ENCODE data around the gene ADGRL3. TPM values are rescaled to one million over a fixed set of nuclear protein-coding genes. Genes with fewer than 3 reads are reported as not detected.

Gene ADGRL3
- total RNA-seq, 1 donor from 2014 or later: 3.0 TPM

DNA sequence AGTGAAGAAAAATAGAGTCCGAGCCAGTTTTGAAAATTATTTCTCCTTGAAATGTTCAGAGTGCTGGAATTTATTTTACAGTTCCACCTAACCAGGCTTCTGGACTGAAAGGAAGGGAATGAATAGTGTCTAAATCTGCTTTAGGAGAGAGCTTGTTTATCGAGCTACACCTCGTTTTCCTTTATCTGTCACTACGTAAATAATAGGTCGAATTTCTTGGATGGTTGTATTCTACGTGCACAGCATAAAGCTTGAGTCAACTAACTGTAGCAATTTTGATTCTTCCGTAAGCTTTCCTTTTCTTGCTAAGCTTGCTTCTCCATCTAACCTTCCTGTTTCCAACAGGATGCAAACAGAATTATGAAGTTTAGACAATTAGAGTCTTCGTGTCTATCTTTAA lies 48.6 kb downstream of the ADGRL3 start:
- intact Hi-C loops (cut with DNase I): no loop called here
- no peak for DNase-seq
- ATAC-seq (ENCODE audit: poor library complexity): no peak

DNA sequence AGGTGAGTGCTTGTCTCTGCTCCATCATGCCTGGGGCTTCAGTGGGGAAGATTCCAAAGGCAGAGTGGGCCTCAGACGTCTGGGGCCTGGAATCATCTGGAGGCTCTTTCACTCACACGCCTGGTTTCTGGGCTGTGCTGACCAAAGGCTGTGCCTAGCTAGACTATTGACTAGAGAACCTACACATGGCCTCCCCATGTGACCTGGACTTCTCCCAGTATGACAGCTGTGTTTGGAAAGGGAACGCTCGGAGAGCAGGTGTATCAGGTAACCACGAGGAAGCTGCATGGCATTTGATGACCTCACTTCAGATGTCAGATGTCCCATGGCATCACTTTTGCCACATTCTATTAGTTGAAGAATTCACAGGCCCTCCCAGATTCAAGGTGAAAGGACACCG lies 51.0 kb downstream of the ADGRL3 start:
- intact Hi-C loops (cut with DNase I): no loop called here
- DNase-seq (no peak), ATAC-seq (ENCODE audit: poor library complexity) (no peak)

DNA sequence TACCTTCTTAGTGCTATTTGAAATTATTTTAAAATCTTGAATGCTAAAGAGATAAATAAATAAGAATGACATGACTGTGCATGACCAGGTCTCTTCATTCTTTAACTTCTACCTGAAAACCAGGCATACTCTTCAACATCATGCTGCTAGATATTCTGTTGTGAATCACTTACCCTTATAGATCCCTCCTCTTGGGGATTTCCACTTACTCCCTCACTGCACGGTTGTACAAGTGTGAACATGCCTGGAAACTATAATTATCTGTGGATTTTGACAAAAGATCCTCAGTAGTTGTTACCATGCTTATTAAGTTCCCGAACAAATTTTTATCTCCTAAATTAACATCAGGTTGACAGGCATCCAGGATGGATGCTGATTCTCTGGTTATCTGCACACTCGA lies 54.3 kb downstream of the ADGRL3 start:
- intact Hi-C loops (cut with DNase I): no loop called here
- DNase-seq (no peak), ATAC-seq (ENCODE audit: poor library complexity) (no peak)

DNA sequence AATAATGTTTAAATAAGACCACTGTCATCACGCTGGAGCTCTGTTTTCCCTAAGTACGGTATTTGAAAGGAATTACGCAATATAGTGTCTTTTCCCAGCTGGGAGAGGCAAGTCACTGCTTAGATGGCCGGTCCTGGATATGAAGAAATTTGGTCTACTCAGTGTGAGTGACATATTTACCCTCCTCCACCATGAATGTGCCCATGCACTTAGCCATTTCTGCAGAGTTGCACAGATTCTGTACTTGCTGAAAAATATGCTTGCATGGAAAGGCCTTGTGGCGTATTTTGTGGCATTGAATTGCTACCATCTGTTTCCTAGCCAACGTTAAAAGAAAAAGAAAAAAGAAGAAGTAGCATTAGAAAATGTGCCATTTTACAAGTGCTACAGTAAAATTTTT lies 73.1 kb downstream of the ADGRL3 start:
- ATAC-seq (ENCODE audit: poor library complexity) (peak; percentile 91), DNase-seq (no peak)
- intact Hi-C loops (cut with DNase I): no loop called here

DNA sequence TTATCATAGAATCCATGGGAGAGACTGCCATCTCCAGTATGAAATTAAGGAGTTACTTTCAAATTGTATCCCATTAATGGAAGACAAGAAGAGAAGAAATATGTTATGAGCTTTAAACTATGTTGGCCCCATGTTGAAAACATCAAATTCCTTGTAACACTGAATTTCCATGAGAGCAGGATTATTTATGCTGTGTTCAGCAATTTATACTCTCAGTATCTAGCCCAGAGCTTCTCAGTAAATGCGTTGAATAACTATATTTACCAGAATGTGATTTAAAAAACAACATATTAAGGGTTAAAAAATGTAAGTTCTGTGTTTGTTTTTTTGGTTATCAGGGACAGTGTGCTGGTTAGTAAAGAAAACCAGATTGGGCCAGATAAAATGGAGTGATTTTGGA lies 74.2 kb downstream of the ADGRL3 start:
- intact Hi-C loops (cut with DNase I): no loop called here
- no peak for DNase-seq
- no peak for ATAC-seq (ENCODE audit: poor library complexity)

DNA sequence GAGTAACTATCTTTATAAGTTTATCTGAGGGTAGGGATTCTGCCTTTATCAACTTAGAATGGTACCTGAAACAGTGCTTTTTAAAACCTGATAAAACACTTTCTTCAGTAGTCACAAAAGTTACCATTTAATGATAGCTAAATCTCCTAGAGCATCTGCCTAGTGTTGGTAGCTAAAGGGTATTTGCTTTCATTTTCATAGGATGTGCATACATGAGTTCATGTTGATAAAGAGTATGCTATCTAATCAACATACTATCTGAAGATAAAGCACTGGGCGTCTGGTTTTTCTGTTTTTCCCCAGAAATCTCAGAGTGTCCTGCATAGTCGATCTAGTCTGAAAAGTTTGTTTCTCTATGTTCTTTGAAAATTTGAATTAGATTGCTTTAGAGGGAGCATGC lies 75.1 kb downstream of the ADGRL3 start:
- DNase-seq (no peak), ATAC-seq (ENCODE audit: poor library complexity) (no peak)
- intact Hi-C loops (cut with DNase I): no loop called here

DNA sequence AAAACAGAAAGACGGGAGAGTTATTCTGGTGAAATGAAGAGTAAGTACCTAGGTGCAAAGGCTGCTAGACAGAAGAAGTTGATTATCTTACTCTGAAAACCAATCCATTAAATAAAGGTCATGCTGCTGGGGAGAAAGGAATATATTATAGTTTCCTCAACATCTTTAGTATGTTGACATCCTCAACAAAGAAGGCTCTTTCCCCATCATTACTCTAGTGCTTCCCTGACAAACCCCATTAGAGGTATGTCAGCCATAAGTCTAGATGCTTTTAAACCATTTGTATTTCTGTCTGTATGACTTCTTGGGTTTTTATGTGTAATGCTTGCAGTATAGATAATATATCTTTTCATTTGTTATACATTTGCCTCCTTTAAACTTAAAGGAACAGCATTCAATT lies 75.9 kb downstream of the ADGRL3 start:
- ATAC-seq (ENCODE audit: poor library complexity) (no peak), DNase-seq (no peak)
- intact Hi-C loops (cut with DNase I): no loop called here

DNA sequence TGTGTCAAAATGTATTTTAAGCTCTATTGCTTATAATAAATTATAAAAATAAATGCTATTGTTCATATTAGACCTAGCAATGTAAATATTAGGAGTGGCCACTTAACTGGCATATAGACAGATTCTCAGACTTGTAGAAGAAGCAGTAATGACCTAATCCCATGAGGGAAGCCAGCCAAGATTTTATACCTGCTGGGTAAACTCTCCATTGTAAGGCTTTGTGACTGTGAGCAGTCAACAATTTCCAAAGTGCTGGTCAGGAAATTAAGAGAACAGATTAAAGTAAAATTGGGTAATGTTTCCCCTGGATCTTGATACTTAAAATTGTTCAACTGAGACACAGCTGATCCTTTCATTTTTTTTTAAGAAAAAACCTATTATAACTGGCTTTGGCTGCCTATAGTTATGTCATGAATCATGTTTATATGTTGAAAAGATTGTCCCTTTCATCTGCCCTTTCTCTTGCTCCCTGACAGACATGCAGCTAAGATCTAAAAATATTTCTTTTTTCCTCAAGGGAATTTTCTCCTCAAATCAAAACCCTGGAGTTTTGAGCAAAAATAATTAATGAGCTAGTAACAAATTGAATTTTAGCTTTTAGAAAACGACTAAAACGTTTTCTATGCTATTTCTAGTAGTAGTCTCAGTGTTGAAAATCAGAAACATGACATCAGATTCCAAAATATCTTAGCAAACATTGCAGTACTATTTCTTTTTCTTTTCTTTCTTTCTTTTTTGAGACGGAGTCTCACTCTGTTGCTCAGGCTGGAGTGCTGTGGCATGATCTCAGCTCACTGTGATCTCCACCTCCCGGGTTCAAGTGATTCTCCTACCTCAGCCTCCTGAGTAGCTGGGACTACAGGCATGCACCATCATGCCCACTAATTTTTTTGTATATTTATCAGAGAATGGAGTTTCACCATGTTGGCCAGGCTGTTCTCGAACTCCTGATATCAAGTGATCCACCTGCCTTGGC lies 77.9 kb downstream of the ADGRL3 start:
- ATAC-seq (ENCODE audit: poor library complexity) (no peak), DNase-seq (no peak)

DNA sequence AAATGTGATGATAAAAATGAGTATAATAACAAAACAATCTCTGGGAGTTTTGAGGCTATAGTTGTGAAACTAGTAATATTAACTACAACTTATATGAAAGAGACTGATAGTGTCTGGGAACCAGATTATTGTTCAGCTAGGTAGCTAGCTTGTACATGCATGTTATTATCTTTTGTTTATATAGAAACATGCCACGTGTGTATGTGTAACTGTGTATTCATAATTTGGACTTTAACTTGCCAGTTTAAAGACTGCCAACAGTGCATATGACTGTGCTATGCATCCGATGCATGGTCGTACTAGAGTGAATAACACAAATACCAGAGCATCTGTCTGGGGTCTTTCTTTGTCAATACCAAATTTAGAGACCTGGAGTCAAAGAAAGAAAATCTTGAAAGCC lies 92.2 kb downstream of the ADGRL3 start:
- no peak for ATAC-seq (ENCODE audit: poor library complexity)
- no peak for DNase-seq
- intact Hi-C loops (cut with DNase I): no loop called here

More for the DNA sequence above, 77.9 kb downstream of the ADGRL3 start:
- intact Hi-C loops (cut with DNase I): no loop called here

DNA sequence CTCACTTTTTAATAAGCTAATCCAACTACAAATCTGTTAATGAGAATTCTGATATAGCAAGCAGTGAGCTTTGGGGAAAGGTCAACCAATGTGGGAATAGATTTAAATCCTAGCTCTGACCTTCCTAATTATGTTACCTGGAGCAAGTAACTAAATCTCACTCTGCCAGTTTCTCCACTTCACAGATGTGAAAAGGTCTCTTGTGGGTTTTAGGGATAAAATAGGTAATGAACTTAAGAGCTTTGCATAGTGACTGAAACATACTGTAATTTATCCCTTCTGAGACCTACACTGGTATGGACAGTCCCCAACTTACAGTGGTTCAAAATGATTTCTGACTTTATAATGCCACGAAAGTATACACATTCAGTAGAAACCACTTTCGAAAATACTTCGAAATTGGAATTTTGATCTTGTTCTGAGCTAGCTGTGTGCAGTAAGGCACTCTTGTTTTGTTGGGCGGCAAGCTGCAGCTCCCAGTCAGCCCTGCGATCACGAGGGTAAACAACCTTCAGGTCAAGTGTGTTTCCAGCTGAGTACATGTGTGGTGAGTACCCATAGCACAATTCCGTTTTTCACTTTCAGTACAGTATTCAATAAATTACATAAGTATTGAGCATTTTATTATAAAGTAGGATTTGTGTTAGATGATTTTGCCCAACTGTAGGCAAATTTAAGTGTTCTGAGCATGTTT lies 93.7 kb downstream of the ADGRL3 start:
- intact Hi-C loops (cut with DNase I): no loop called here
- DNase-seq: no peak
- ATAC-seq (ENCODE audit: poor library complexity): no peak

DNA sequence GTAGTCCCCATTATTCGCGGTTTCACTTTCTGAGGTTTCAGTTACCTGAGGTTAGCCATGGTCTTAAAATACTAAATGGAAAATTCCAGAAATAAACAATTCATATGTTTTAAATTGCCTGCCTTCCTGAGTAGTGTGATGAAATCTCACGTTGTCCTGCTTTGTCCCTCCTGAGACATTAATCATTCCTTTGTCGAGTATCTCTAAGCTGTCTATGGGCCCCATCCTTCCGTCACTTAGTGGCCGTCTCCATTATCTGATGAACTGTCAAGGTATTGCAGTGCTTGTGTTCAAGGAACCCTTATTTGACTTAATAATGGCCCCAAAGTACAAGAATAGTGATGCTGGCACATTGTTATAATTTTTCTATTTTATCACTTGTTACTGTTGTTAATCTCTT lies 94.8 kb downstream of the ADGRL3 start:
- no peak for DNase-seq
- no peak for ATAC-seq (ENCODE audit: poor library complexity)
- intact Hi-C loops (cut with DNase I): no loop called here

DNA sequence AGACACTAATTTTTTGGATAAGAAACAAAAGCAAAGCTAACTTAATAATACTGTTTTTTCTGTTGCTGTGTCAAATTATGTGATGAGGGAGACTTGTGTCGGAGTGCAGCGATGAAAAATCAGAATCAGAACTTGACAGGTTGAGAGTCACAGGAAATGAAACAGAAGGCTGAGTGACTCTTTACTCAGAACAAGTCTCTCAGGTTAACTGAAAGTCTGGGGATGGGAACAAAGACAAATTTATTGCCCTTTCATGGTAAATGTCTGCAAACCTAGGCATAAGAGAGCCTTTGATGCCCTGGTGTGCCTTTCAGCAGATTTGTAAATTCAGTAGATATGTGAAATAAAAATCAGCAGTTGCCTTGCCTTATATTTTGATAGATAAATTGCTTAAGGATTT lies 96.0 kb downstream of the ADGRL3 start:
- intact Hi-C loops (cut with DNase I): no loop called here

DNA sequence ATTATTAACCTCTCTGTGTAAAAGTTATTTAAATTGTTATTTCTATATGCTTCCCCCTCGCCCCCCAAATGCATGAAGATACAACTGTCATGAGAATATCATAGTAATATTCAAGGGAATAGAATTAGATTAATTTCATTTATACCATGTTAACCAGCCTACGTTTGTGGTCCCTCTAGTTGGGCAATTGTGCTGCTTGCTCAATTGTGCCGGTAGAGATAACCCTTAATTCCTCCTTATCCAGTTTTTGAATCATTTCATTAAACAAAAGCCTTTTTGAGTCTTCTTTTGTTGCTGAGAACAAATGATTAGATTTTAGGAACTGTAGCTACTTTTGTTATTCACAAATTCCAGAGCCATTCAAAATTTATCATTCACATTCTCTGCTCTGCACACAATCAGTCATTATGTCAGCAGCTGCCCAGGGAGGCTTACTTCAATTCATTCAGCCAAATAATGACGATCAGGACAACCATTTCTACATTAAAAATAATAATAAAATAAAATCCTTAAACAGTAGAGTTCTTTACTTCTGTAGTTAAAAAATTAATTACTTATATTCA lies 98.1 kb downstream of the ADGRL3 start:
- ATAC-seq (ENCODE audit: poor library complexity) (no peak), DNase-seq (no peak)
- intact Hi-C loops (cut with DNase I): no loop called here

More for the DNA sequence above, 96.0 kb downstream of the ADGRL3 start:
- ATAC-seq (ENCODE audit: poor library complexity) (no peak), DNase-seq (no peak)

DNA sequence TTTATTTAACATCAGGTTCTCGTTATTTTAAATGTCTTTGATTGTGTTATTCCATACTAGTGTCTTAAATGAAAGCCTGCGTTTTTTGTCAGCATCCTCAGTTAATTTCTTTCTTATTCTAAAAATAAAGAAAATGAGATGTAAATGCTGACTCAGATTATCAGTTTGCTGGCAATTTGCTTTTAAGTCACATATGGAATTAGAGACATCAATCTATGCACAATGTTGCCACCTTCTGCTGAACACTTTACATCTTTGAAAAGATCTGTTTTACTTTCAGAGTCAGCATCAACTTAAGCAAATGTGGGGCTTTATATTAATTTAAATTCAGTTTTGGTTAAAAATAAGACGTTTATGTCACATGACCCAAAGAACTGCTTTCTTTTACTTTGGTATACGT lies 99.2 kb downstream of the ADGRL3 start:
- ATAC-seq (ENCODE audit: poor library complexity): no peak
- no peak for DNase-seq
- intact Hi-C loops (cut with DNase I): no loop called here

DNA sequence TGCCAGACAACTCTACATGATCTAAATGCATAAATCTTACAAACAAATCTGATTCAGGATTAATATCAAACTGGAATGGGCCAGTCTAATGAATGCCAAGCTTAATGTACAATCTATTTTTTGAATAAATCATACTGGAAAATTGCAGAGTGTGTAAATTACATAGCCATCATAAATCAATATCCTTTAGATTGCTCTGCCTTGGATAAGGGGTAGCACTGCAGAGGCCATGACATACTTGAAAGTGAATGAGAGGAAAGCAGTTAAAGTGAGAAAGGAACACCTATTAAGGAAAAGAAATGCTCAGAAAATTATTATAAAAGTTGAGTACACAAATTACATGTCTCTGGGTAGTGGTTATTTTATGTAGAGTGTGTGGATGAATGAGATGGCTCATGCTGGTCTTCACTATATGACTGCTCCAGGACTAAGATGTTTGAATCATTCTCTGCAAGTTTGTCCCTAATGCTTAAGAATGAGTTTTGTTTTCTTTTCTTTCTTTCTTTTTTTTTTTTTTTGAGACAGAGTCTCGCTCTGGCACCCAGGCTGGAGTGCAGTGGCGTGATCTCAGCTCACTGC lies 100.2 kb downstream of the ADGRL3 start:
- DNase-seq (no peak), ATAC-seq (ENCODE audit: poor library complexity) (no peak)
- intact Hi-C loops (cut with DNase I): no loop called here

DNA sequence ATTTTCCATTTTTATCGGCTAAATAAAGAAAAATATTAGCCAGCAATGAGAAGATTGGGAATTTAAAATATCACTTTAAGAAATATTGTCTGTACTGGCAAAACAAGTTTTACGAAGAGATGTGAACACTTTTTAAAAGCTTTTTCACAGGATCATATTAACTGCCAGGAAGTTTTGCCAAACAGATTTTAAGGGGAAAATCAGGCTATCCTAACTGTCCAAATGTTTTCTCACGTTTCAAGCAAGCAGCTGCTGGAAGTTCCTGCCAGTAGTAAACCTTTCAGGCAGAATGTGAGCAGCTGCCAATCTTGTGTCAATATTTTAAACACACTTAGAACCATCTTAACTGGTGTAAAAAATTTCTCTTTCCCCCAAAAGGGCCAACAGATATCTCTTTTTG lies 101.1 kb downstream of the ADGRL3 start:
- DNase-seq (no peak), ATAC-seq (ENCODE audit: poor library complexity) (peak; percentile 36)
- intact Hi-C loops (cut with DNase I): no loop called here

DNA sequence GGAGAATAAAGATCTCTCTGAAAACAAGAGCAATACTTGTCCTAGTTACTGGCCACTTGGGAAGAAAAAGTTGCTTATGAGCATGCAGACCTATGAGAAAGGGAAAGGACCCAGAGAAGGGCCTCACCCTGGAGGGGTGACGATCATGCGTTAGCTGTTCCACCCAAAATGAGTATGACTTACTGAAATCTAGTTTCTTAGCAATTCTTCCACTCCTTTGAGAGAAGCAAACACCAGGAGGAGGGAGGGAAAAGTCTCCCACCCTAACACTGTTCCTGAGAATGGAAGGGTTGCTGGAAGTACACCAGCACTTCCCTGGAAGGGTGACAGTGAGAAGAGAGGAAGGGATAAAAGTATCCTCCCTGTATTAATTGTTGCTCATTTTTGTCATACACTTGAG lies 107.9 kb downstream of the ADGRL3 start:
- peak; percentile 45 for ATAC-seq (ENCODE audit: poor library complexity)
- no peak for DNase-seq
- intact Hi-C loops (cut with DNase I): no loop called here

DNA sequence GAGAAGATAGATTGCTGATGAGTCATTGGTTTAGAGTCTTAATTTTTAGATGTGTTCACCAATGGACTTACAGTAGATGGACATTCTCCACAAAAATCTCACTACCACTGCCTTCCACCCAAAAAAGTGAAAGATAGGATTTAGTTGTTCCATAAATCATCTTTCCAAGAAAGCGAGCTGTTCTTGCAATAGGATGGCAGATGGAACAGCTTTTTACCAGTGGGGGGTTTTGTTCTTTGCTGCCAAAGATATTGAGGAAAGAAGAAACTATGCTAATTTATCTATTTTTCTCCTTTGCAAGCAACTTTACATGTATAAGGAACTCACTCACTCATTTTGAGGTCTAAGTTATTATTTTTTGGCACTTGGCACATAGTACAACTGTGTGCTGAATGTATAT lies 109.5 kb downstream of the ADGRL3 start:
- ATAC-seq (ENCODE audit: poor library complexity) (no peak), DNase-seq (no peak)
- intact Hi-C loops (cut with DNase I): no loop called here

DNA sequence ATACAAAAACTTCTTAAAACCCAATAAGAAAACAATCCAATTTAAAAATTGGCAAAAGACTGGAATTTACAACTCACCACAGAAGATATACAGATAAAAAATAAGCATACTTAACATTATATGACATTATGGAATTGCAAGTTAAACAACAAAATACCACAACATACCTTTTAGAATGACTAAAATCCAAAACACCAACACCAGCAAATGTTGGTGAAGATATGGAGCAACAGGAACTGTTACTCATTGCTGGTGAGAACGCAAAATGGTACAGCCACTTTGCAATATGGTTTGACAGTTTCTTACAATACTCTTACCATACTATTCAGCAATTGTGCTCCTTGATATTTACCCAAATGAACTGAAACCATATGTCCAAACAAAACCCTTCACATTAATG lies 112.4 kb downstream of the ADGRL3 start:
- no peak for ATAC-seq (ENCODE audit: poor library complexity)
- intact Hi-C loops (cut with DNase I): no loop called here
- DNase-seq: no peak

DNA sequence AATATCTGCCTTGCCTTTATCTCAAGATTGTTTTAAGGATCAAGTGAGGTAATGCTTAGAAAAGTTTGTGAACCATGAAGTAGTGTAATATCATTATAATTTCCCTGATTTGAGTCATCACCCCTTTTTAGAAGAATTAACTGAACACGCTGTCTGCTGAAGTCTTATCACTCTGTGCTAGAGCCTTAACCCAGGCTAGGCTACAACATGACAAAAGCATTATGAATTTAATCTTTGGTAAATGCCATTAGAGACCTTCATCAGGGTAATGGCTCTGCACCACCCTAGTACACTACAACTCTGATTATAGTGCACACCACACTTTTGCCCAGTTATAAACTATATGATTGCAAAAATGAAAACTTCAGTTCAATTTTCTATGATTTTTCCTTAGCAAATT lies 118.3 kb downstream of the ADGRL3 start:
- DNase-seq (no peak), ATAC-seq (ENCODE audit: poor library complexity) (no peak)
- intact Hi-C loops (cut with DNase I): no loop called here

Data from Right ventricle myocardium superior (tissue), 1 donor.